Rectal smooth muscle tissue (tissue), 1 donor: ENCODE measurements around the gene ANGPTL7.

Experiments used
- H3K27ac ChIP-seq: one replicate; pipeline ENCODE4 v1.7.0; 2013; ENCODE audit warnings: low read depth, low read length, inconsistent platforms
- H3K27me3 ChIP-seq: one replicate; pipeline ENCODE4 v1.7.0; 2013; ENCODE audit warnings: low read length; ENCODE audit not compliant: control insufficient read depth, insufficient read depth
- H3K36me3 ChIP-seq: one replicate; pipeline ENCODE4 v1.7.0; 2013; ENCODE audit warnings: low read length; ENCODE audit not compliant: control insufficient read depth, insufficient read depth
- H3K4me1 ChIP-seq: one replicate; pipeline ENCODE4 v1.7.0; 2013; ENCODE audit warnings: low read length; ENCODE audit not compliant: control insufficient read depth, insufficient read depth
- H3K4me3 ChIP-seq: one replicate; pipeline ENCODE4 v1.7.0; 2013; ENCODE audit warnings: low read length
- H3K9ac ChIP-seq: one replicate; pipeline ENCODE4 v1.7.0; 2013; ENCODE audit warnings: low read length

The ANGPTL7 gene

DNA sequence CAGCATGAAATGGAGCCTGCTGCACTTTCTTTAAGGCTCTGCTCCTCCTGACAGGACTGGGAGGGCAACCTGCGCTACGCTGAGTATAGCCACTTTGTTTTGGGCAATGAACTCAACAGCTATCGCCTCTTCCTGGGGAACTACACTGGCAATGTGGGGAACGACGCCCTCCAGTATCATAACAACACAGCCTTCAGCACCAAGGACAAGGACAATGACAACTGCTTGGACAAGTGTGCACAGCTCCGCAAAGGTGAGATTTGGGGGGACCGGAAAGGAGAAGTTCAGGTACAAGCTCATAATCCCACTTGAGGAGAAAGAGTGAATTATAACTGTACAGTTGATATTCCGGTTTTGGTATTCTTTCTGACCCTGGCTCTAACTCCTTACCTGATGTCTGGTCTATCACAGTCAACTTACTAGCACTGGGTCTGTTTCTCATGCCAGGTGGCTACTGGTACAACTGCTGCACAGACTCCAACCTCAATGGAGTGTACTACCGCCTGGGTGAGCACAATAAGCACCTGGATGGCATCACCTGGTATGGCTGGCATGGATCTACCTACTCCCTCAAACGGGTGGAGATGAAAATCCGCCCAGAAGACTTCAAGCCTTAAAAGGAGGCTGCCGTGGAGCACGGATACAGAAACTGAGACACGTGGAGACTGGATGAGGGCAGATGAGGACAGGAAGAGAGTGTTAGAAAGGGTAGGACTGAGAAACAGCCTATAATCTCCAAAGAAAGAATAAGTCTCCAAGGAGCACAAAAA, 5.4 kb downstream of the ANGPTL7 start:
- Histone ChIP-seq H3K4me1 (no peaks in the 10 kb centered on the region), H3K36me3 (peaks cover 37% of the 10 kb centered on the region), H3K27ac (no peak overlapping the region), H3K4me3 (no peak overlapping the region), H3K9ac (no peak overlapping the region), H3K27me3 (no peaks in the 10 kb centered on the region)

DNA sequence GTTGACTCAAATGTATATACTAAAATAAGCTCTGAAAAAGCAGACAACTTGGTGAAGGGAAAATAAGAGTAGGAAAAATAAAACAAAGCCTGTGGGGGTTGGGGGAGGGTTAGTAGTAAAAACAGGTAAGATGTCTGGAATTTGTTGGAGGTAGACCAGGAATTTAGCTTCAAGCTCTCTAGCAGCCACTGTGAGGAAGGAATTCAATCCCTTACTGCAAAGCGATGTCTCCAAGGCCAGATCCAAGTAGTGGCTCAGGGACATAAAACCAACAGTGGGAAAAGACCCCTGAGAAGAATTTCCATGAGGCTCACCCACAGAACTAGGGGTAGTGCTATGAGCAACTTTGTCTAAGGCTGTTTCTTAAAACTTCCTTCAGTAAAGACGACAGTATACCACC, 7.8 kb downstream of the ANGPTL7 start:
- Histone ChIP-seq H3K27ac (no peak overlapping the region), H3K36me3 (peaks cover 39% of the 10 kb centered on the region), H3K9ac (no peak overlapping the region), H3K4me1 (no peaks in the 10 kb centered on the region), H3K27me3 (no peaks in the 10 kb centered on the region), H3K4me3 (no peak overlapping the region)

- Histone ChIP-seq H3K27me3 (no peaks in the 10 kb centered on the region), H3K27ac (no peak overlapping the region), H3K4me3 (no peak overlapping the region), H3K9ac (no peak overlapping the region), H3K4me1 (no peaks in the 10 kb centered on the region), H3K36me3 (peaks cover 39% of the 10 kb centered on the region)
Measured at GRCh38 chr1:11197359-11197758, 8.2 kb downstream of the ANGPTL7 start.

DNA sequence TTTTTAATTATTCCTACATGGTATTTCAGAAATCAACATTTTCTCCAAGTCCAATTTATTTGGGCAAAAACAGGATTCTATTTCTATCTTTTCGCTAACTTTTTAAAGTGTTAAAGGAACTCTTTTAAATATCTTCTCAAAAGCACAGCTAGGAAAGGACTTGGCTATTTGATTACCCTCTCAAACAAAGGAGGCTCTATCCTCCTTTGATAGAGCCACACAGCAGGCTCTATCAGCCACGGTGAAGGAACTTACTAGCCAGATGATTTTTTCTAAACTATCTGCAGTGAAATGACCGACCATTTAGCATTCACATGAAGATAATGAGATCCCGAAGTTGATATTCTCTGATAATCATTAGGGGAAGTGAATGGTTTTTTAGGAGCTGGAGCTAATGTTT, 9.1 kb downstream of the ANGPTL7 start:
- Histone ChIP-seq H3K4me1 (no peaks in the 10 kb centered on the region), H3K4me3 (no peak overlapping the region), H3K27me3 (no peaks in the 10 kb centered on the region), H3K9ac (no peak overlapping the region), H3K27ac (no peak overlapping the region), H3K36me3 (peaks cover 38% of the 10 kb centered on the region)

GRCh38 chr1:11198851-11199594, 9.9 kb downstream of the ANGPTL7 start:
- H3K4me1 ChIP-seq, result no peaks in the 10 kb centered on the region
- no peak overlapping the region for H3K4me3 ChIP-seq
- H3K27ac ChIP-seq, result no peak overlapping the region
- H3K36me3 ChIP-seq, result peaks cover 32% of the 10 kb centered on the region
- H3K27me3 ChIP-seq, result no peaks in the 10 kb centered on the region
- H3K9ac ChIP-seq, result no peak overlapping the region

DNA sequence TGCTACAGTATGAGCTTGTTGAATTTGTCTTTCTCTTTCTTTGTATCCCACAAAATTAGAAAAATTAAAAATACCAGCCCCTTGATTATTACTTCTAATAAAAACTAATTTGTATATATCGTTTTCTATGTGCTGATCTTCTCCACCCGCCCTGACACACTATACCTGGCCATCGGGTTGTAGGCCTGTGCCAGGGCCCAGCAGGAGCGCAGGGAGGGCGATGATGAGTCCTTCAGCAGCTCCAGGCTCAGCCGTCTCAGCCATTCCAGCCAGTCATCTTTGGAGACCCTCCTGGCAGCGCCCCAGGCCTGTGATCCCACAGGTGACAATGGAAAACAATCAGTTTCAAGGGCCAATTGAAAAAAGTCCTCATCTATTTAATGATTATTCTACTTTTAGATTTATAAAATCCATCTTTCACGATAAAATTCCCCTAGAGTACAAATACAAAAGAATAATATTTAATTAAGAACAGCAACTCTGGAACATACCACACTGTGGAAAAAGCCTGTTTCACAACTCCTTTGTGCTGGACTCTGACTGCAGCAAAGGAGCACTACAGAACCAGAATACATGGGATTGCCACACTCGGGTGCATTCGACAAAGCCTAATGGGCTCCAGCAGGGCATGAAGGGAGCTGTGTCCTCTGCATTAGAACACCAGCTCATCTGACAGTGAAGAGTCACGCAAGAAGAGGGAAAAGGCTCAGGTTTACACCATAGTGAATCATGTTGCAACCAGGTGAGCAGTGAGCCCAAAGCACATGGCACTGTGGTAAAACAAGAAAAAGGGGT, 15.4 kb downstream of the ANGPTL7 start:
- H3K27ac ChIP-seq, result no peak overlapping the region
- H3K36me3 ChIP-seq, result peaks cover 22% of the 10 kb centered on the region
- H3K27me3 ChIP-seq, result no peaks in the 10 kb centered on the region
- H3K9ac ChIP-seq, result no peak overlapping the region
- no peaks in the 10 kb centered on the region for H3K4me1 ChIP-seq
- H3K4me3 ChIP-seq, result no peak overlapping the region

DNA sequence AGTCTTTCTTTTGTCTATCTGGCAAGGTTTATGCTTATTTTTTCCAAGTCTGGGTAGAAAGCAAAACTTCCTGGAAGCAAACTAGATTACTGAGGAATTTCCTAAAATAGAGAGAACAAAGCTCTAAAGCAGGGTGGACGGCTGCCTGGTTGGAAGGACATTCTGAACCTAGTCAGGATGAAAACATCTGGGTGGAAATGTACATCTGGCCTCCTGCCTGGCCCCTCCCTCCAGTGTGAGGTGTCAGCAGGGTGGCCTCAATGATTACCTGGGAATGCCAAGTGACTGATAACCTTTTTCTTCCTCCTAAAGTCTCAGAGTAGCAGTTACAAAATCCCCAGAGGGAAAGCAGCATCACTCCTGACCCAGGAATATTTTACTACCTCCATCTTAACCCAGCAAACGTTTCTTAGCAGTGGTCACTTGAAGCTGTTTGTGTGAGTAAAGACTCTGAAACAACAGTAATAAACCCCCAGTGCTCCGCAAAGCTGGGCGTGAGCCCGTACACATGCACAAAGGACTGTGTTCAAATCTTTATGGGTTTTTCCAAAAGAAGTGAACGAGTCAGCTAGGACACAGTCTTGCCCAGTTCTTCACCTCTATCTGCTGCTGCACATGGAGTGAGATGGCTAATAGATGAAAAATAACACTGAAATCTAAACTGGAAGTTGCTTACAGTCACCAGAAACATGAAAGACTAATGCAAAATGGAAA, 18.9 kb downstream of the ANGPTL7 start:
- Histone ChIP-seq H3K27ac (no peak overlapping the region), H3K27me3 (no peaks in the 10 kb centered on the region), H3K4me1 (no peaks in the 10 kb centered on the region), H3K9ac (no peak overlapping the region), H3K36me3 (peaks cover 28% of the 10 kb centered on the region), H3K4me3 (no peak overlapping the region)

- Histone ChIP-seq H3K27ac (no peak overlapping the region), H3K4me3 (no peak overlapping the region), H3K9ac (no peak overlapping the region), H3K27me3 (no peaks in the 10 kb centered on the region), H3K4me1 (no peaks in the 10 kb centered on the region), H3K36me3 (peaks cover 19% of the 10 kb centered on the region)
Measured at GRCh38 chr1:11211461-11211860, 22.3 kb downstream of the ANGPTL7 start.

DNA sequence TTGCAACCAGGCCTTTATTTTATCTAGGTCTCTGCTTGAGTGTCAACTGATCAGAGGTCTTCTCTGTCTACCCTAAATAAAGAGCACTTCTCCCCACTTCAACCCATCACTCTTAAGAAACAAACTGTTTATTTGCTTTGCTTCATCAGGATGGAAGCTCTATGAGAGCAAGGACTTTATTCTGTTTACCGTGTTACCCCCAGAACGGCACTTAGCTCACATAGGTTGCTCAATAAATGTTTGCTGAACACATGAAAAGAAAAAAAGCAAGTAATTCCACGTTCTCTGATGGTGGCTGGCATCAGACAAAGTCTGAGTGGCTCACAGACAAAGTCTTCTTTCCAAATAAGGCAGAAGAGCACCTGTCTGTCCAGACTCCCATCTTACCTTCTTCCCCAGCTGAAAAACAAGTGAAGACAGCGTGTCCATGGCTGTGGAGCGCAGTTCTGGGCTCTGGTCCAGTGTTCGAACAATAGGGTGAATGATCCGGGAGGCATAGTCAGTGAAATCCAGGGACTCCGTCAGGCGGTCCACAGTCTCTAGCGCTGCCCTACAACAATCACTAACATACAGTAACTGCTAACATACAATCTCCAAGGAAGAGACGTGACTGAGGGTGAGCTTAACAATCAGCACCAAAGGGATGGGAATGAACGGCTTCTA, 22.9 kb downstream of the ANGPTL7 start:
- peaks cover 19% of the 10 kb centered on the region for H3K36me3 ChIP-seq
- no peak overlapping the region for H3K4me3 ChIP-seq
- H3K9ac ChIP-seq, result no peak overlapping the region
- H3K4me1 ChIP-seq, result no peaks in the 10 kb centered on the region
- H3K27me3 ChIP-seq, result no peaks in the 10 kb centered on the region
- no peak overlapping the region for H3K27ac ChIP-seq

GRCh38 chr1:11214698-11215380, 25.7 kb downstream of the ANGPTL7 start:
- no peaks in the 10 kb centered on the region for H3K4me1 ChIP-seq
- no peak overlapping the region for H3K4me3 ChIP-seq
- no peak overlapping the region for H3K9ac ChIP-seq
- no peak overlapping the region for H3K27ac ChIP-seq
- peaks cover 17% of the 10 kb centered on the region for H3K36me3 ChIP-seq
- no peaks in the 10 kb centered on the region for H3K27me3 ChIP-seq

DNA sequence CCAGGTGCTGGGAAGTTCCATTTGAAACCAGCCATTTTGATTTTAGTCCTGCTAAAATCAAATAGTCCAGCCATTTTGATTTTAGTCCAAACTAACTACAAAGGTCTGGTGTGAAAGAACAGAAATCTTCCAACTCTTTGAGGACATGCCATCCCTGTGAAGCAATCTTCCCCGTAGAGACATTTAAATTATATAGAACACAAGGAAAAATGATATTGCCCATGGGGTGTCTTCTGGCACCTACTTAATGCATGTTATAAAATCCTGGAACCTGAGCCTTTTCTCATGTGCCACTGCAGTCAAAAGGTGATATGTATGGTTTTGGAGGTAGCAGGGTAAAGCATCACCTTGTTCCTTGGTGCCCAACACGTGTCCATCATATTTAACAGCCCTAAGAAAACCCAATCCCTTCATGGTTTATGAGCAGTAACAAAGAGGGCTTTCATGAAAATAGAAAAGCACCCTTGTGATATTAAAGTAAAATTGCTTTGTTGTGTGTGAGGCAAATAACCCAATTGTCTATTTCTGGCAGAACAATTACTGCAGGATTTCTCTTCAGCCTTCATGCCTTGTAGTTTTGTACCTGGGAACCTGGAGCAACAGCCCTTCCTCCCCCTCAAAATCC, 26.3 kb downstream of the ANGPTL7 start:
- Histone ChIP-seq H3K27me3 (no peaks in the 10 kb centered on the region), H3K9ac (no peak overlapping the region), H3K4me1 (no peaks in the 10 kb centered on the region), H3K27ac (no peak overlapping the region), H3K4me3 (no peak overlapping the region), H3K36me3 (peaks cover 17% of the 10 kb centered on the region)
